HG02623 (cell line): Measurements from ENCODE around the gene TMEM132D.

Experiments
- ATAC-seq: cut with Tn5 transposase; IDR thresholded peaks from one replicate; pipeline ENCODE4 v1.9.1; 2021; ENCODE audit warnings: moderate library complexity; ENCODE audit not compliant: unreplicated experiment

TMEM132D gene

DNA sequence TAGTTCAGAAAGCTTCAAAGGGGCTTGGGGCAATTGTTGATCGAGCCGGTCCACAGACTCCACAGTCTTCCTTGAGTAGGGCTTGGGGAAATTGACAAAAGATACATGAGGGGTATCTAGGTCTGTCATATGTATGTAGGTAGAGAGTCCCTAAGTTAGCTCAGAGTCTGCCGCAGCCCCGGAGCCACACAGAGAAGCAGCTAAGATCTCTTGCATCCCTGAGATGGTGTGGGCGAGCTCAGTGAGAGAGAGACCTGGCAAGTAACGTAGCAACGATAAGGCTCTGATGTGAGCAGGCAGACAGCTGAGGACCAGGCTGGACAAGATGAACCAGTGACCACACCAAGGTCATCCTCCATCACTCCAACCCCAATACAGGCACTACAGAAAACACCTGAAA lies 297.6 kb downstream of the TMEM132D start:
- no peak for ATAC-seq

- ATAC-seq = no peak
Measured at GRCh38 chr12:129605666-129606065, 298.2 kb downstream of the TMEM132D start.

GRCh38 chr12:129604506-129604905 lies 299.3 kb downstream of the TMEM132D start:
- no peak for ATAC-seq

DNA sequence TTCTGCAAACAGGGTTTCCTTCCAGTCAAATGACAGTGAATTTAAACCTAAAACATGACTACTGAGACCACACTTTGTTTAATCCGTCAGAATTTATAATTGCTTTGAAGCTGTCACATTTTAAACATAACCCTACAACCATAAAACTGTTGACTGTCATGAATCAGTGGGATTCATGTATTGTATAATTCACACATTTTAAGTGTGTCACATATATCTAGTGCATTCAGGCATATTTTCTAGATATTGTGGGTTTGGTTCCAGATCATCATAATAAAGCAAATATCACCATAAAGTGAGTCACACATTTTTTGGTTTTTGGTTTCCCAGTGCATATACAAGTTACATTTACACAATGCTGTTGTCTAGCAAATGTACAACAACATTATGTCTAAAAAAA lies 304.4 kb downstream of the TMEM132D start:
- no peak for ATAC-seq

GRCh38 chr12:129594098-129594497 lies 309.7 kb downstream of the TMEM132D start:
- no peak for ATAC-seq

DNA sequence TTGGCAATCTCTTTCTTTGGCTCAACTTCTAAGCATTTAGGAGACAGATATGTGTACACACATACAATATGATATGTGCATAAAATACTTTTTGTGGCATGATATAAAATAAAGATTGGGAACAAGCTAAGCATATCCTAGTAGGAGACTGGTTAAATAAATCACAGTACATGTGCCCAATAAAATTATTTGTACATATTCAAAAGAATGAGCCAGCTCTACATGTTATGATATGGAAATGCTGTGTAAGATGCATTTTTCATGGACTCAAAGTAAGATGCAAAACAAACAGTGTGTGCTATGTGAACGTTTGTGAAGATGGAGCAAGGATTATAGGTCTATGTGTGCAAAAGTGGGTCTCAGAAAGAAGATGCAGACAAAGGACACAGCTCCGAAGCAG lies 311.4 kb downstream of the TMEM132D start:
- ATAC-seq = no peak

DNA sequence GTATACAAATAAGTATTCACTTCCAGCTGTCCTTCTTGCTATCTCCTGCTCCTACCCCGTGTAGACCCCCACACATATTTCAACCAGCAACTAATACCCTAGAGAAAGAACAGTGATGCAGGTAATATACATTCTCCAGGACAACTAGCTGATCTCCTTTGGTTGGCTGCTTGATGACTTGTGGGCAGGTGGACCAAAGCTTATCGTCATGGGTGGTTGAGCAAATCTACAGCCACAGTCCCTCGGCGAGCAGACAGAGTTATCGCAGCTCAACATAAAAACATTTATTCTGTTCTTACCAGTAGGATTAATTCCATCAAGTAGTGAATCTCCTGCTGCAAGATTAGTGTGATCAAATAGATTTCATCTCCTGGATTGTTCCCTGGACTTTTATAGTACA lies 314.3 kb downstream of the TMEM132D start:
- ATAC-seq = no peak

DNA sequence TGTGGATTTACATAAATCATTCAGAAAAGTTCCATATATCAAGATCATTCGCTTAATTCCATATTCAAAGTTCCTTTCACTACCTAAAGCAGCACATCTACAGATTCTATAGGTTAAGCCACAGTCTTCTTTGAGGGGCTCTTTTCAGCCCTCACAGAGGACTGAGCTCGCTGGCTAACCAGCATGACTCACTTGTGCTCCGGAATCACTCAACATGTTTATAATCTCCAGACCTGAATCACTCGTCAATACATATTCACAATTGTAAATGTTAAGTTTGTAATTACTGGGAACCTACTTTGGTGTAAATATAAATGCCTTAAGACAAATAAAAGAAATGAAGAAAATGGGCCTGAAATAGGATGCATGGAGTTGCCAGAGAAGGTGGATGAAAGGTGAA lies 315.7 kb downstream of the TMEM132D start:
- ATAC-seq = no peak

DNA sequence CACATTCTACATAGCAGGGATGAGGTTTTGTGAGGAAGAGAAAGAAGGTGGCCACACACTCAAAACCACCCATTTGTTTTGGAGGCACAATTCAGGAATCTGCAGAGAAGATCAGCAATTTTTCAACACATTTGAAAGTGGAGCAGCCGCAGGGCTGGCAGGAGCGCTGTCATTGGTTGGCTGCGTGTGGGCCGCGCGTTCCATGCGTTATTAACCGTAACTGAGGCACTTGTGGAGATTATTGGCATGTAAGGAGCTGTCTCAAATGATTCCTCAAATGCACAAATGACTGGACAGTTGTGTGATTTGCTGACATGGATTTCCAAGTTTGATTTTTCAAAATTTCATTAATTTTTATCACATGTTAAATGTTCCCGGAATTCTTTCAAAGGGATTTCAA lies 318.5 kb downstream of the TMEM132D start:
- no peak for ATAC-seq

- no peak for ATAC-seq
Measured at GRCh38 chr12:129579879-129580278, 323.9 kb downstream of the TMEM132D start.

- ATAC-seq = no peak
Measured at GRCh38 chr12:129571901-129572494, 331.8 kb downstream of the TMEM132D start.

GRCh38 chr12:129570796-129571400 lies 332.9 kb downstream of the TMEM132D start:
- ATAC-seq = no peak

DNA sequence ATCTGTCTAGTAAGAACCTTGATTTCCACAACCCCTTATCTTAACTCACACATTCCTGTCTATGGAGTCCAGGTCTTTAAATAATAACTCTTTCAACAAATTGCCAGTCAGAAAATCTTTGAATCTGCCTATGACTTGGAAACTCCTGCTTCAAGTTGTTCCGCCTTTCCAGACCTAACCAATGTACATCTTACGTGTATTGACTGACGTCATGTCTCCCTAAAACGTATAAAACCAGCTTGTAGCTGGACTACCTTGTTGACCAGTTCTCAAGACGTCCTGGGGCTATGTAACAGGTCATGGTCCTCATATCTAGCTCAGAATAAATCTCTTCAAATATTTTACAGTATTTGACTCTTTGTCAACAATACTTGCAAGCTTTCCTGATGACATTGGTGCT lies 337.0 kb downstream of the TMEM132D start:
- no peak for ATAC-seq

- no peak for ATAC-seq
Measured at GRCh38 chr12:129564768-129565167, 339.1 kb downstream of the TMEM132D start.

DNA sequence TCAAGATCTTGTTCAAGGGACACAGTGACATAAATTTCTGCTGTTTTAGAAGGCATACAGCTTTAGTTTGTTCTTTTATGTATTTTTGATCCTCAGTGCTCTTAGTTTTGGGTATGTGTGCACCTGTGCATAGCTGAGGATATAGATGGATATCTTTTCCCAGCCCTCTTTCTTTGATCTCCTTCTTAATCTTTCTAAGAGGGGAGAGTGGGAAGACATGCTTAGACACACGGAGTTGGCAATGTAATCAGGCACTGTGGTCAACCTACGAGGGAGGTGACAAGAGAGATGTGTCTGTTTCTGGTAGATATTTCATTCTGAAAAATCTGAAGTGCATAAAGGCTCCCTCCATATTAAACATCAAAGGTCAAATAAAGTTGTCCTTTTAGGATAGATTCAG lies 340.6 kb downstream of the TMEM132D start:
- no peak for ATAC-seq

- ATAC-seq = no peak
Measured at GRCh38 chr12:129561304-129561703, 342.5 kb downstream of the TMEM132D start.

DNA sequence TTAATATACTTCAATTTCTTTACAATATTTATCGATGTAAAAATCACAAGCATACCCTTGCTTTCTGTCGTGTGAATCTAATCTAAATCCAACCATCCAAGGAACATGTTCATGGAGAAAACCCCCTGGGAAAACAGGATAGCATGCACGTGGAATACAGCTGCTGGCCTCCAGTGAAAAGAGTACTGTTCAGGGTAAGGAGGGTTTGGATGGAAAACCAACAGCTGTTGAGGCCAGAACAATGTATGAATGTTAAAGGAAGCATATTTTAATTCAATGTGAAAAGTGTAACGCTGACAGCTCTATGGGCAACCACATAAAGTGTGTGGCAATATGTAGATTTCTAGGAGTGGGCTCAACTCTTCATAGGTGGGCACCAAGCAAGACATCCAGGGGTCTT lies 344.0 kb downstream of the TMEM132D start:
- ATAC-seq = no peak

DNA sequence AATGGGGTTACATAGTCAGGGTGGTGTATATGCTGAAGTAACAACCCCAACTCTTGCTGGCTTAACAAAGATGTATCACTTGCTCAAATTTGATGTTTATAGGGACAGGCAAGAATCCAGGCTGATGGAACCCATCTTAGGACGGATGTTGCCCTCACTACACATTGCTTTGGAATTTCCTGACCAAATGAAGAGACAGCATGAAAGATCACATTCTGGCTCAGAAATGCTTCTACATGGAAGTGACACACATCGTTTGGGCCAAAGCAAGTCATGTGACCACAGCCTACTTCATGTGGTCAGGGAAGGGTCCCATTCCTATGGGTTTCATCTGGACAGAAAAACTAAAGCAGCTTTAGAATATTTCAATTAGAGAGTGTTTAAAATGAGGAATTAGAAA lies 345.8 kb downstream of the TMEM132D start:
- no peak for ATAC-seq

GRCh38 chr12:129556082-129556481 lies 347.7 kb downstream of the TMEM132D start:
- no peak for ATAC-seq

GRCh38 chr12:129552996-129553750 lies 350.7 kb downstream of the TMEM132D start:
- no peak for ATAC-seq

- ATAC-seq = no peak
Measured at GRCh38 chr12:129551441-129551840, 352.4 kb downstream of the TMEM132D start.

- ATAC-seq = no peak
Measured at GRCh38 chr12:129550353-129550752, 353.5 kb downstream of the TMEM132D start.
